B cell (primary cell): Measurements from ENCODE around the gene RHOBTB1.

Experiments used
- CTCF ChIP-seq: fragments of 200-600 bp; IDR thresholded peaks from one replicate; pipeline ENCODE4 v1.8.0; 2022; ENCODE audit warnings: antibody characterized with exemption, mild to moderate bottlenecking
- EZH2 ChIP-seq: IDR thresholded peaks from 2 replicates; pipeline ENCODE4 v1.6.1; 2012; ENCODE audit warnings: borderline replicate concordance, low read depth, mild to moderate bottlenecking, moderate library complexity, low read length; ENCODE audit not compliant: insufficient read depth, poor library complexity, severe bottlenecking

- no peak for TF ChIP-seq CTCF
- TF ChIP-seq EZH2 = no peak
Observed at GRCh38 chr10:60978287-60979115, 34.5 kb upstream of the RHOBTB1 start.
